ENCODE data around the gene CD63.

The CD63 gene

DNA sequence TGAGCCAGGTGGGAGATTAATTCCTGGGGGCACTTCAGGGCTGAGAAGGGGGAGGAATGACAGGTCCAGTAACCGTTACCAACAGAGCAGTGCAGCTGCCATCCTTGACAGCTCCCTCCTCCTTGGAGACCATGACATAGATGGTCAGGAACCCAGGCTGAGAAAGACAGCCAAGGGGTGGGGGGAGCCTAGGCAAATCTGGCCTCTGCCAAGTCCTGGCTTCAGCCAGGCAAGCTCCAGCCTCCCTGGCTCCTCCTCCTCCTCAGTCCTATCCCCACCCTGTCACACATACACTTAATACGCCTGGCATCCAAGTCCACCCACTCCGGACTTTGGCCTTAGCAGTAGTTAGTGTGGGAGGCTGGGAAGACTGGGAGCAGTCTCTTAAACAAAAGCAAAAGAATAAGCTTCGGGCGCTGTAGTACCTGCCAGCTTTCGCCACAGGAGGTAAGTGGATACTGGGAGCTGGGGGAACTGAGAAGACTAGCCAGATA lies 8.7 kb downstream of the CD63 start, which contains the start of gene RDH5:
Gene RDH5 (plus strand): TSS at position 323 of the 494 bp plus-strand sequence. CDS start 792 bp downstream, outside the sequence.
- FAIRE-seq, result no peak

DNA sequence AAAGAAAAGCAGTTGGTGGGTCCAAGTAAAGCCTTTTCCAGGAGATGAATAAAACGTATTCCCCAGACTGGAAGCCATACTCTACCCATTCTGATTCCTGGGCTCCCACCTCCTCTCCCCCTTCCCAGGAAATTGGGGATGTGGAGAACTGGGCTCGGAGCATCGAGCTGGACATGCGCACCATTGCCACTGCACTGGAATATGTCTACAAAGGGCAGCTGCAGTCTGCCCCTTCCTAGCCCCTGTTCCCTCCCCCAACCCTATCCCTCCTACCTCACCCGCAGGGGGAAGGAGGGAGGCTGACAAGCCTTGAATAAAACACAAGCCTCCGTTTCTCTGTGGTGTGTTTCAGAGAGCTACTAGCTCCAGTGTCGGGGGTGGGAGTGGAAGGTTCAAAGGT lies 9.4 kb downstream of the CD63 start:
- no peak for FAIRE-seq

DNA sequence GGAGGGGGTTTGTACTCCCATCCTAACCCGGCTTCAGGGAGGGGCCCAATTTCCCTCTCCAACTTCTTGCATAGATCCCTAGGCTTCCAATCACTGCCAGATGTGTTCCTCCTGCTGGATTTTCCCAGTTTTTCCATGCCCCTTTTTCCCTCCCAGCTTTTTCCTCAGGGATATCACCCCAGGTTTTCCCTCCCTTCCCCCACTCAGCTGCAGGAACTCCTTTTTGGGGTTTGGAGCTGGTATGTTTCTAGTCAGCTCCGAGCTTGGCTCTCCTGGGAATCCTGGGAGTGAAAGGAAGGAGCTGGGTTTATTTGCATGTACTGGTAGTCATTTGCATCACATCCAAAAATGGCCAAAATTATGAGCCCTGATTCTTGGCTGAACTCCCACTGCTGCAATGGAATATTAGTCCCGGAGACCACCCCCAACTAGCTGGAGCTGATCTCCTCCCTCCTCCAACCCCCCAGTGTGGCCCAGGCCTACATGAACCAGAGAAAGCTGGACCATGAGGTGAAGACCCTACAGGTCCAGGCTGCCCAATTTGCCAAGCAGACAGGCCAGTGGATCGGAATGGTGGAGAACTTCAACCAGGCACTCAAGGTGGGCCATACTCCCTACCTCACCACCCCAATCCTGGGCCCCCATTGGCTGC lies 10.1 kb downstream of the CD63 start:
- no peak for FAIRE-seq

DNA sequence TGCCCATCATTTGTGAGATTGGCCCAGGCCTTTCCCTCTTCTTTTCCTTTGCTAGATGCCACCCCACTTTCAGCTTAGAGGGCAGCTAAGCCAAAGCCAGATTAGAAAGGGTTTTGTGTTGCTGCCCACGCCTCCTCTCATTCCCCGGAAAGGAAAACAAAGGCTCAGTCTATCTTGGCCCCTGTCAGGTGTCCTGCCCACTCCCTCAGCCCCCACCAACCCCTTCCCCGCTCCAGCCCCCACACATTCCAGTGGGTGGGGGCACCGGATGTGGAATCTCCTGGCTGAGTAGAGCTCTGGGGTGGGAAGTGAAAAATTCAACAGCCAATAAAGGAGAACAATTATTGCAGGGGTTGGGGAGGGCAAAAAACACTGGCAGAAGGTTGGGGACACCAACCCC lies 10.8 kb downstream of the CD63 start:
- no peak for FAIRE-seq

DNA sequence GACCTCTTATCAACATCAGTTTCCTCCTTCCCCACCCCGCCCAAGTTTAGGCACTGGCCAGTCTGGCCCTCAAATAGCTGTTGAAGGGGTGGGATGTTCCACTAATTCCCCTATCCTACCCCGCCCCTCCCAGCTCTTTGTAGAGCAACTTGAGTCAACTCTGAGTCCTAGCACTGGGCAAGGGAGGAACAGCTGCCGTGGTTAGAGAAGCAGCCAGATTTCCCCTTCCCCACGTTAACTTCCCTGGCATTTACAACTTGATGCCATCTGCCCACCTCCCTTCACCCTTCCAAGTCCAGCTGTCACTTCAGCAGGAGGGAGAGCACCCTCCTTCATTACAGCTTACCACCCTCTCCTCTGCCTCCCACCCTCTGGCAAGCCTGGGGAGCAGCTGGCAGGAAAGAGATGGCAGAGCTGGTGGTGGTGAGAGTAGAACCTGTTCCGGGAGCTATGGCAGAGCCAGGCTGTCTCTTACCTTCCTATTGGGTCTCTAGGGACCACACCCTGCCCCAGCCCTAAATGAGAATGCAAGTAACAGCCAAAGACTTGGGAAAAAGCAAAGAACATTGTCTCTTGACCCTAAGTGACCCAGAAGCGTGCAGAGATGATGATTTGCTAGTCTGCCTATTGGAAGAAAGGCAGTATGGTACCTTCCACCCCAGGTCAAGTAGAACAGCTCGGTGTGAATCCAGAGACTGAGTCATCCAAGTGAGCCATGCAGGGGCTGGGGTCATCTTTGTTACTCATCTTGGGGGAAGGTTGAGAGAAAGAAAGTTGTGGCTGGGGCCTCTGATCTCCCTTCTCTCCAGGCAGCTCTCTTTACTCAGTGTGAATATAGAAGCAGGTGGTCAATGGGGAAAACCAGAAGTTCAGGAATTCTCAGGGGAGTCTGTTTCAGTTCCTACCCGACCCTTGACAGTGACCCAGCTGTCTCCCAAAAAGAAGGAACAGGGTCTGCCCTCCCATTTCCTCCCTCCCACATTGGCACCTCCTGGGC lies 11.5 kb downstream of the CD63 start:
- no peak for FAIRE-seq

DNA sequence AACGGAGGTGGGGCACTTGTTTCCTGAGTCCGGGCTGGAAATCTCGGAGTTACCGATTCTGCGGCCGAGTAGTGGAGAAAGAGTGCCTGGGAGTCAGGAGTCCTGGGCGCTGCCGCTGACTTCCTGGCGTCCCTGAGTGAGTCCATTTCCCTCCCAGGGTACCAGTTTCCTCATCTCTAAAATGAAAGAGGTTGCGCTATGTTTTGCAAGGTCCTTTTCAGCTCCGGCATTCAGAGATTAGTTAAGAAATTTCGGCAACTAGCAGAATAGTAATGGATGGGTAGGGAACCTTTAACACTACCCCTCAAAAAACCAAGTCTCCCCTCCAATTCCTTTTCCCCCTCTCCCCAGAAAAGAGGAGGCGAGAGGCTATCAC lies 12.2 kb downstream of the CD63 start:
- no peak for FAIRE-seq

DNA sequence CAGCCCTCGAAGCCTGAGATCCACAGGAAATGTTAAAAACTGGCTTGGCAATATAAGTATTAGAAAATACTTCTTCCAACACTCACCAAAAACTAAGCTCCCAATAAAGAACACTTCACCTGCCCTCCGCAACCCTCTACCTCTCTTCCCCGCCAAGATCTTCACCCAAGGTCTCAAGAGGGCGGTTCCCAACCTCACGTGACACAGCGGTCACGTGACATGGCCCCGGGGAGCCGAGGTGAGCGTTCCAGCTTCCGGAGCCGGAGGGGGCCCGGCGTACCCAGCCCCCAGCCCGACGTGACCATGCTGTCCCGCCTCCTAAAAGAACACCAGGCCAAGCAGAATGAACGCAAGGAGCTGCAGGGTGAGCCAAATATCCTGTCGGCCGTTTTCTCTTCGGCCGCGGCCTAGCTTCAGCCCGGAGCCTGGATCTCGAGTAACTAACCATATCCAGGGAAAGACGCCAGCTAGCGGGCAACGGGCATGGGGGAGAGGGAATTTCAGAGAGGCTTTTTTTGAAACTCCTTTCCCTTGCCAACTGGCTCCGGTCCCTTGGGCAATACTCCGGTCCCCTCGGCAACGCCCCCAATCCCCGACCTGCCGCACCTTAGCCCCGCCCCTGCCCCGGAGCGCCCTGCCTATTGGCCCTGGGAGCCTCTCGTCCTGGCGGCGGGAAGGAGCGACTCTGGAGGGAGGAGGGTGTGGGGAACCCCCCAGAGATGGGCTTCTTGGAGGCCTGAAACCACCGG lies 12.8 kb downstream of the CD63 start, which contains the start of gene BLOC1S1:
Gene BLOC1S1 (plus strand): TSS at position 214 of the 749 bp plus-strand sequence. CDS start 6 bp downstream, at position 220.
- FAIRE-seq, result no peak

DNA sequence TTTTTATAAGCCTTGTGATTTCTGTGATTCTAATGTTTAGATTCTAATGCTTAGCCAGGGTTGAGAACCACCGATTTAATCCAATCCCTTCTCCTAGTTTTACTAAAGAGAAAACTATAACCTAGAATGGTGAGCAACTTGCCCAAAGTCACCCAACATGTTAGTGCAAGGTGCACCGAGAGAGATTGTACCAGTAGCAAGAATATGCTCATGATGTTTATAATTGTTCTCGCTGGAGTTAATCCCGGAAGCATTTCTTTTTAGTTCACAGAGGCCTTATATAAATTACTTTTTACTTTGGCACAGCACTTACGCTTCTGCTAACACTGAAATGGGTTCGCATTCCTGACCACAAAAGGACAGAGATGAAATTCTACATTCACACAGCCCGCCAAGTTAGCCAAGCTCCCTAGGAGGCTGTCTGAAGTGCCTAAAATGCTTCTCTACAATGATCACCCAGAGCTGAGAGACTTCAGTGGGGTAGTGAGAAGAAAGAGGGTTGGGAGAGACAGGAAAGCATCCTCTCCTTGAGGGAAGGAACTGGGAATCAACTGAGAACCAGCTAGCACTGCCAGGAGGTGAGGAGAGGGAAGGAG lies 13.5 kb downstream of the CD63 start:
- no peak for FAIRE-seq

DNA sequence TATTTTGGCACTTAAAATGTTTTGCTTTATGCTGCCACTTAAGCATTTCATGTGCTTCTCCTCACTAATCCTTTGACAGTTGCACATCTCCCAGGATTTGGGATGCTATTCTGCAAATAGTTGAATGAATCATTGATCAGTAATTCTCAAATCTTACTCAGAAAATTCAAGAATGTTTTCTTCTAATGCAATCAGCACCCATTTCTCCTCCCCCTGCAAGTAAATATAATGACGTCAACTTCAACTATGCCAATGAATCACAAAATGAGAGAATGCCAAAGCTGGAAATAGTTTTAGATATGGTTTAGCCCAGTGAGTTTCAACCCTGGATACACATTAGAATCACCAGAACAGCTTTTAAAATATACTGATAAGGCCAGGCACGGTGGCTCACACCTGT lies 15.1 kb downstream of the CD63 start:
- no peak for FAIRE-seq

DNA sequence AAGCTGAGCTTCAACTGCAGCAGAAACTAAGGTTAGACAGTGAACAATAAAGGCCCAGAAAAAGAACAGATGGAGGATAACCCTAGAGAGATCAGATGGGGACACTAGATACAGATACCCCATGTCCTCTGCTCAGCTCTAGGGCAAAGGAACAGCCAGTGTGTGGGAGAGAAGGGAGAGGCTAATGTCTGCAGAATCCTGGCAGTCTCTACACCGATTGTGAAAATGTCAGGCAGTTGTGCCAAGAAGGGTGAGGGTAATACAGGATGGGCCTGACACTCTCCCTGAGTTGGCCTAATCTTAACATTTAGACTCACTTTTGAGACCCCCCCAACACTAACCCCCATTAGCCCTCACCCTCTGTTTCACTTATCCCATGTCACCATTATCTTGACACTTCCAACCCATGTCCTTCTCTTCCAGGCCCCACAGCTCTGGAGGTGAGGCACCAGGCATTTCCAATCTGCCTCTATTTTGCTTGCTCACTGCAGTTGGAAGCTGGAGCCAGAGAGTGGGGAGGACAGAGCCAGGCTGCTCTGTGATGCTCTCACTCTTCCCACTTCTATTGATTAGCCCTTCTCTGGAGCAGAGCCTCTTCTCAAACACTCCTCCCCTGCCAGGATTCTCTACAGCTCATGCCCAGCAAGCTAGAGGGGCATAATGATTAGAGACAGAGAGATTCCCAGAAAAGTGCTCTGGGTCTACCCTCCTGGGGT lies 16.0 kb downstream of the CD63 start:
- FAIRE-seq, result no peak

DNA sequence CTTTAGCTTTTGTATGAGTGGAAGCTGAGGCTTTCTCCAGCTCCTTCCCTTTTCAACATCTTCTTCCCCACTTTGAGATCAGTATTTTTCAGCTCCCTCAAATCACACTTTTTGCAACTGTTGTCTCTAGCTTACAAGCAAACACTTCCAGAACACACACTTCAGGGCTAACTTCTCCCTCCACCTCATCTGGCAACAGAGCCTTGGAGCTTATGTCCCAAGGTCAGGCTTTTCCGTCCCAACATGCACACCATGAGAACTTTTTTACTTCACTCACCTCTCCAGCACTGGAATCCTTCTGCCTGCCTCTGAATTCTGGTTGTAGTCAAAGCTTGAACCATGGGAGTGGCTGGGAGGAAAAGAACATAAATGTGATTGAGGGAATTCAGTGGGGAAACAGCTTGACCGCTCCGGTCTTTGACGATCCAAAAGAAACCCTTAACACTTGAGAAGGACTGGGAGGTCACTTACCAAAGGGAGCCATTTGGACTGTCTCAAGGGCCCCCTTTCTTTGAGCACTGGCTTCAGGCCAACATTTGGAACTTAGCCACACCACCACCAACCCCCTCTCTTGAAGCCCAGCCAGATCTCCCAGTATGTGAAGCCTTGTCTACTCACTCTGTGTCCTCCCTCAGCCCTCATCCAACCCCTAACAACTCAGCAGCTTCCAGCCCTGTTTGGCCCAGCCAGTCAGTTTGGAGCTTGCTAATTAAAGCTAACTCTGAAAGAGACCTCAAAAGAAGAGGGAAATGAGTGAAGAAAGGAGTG lies 16.8 kb downstream of the CD63 start:
- no peak for FAIRE-seq

DNA sequence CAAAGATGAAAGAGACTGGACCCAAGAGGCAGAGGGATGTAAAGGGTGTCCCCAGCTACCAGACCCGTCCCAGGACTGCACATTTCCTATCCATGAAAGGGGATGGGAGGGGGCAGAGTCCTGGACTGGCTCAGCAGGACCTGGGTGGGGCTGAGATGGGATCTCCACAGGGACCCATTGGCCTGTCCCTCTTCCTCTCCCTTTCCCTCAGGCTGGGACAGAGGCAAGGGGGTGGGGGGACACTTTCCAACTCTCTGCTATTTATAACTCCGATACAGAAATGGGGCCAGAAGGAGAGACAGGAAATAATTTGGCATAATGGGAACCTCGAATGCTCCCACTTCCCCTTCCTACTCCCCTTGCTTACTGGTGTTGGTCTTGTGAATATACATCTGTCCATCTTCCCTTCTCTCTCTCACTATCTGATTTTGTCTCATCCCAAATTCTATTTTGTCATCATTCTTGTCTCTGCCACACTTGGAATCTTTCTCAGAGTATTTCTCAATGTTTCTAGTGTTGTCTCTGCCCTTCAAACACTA lies 20.0 kb downstream of the CD63 start:
- FAIRE-seq, result no peak

DNA sequence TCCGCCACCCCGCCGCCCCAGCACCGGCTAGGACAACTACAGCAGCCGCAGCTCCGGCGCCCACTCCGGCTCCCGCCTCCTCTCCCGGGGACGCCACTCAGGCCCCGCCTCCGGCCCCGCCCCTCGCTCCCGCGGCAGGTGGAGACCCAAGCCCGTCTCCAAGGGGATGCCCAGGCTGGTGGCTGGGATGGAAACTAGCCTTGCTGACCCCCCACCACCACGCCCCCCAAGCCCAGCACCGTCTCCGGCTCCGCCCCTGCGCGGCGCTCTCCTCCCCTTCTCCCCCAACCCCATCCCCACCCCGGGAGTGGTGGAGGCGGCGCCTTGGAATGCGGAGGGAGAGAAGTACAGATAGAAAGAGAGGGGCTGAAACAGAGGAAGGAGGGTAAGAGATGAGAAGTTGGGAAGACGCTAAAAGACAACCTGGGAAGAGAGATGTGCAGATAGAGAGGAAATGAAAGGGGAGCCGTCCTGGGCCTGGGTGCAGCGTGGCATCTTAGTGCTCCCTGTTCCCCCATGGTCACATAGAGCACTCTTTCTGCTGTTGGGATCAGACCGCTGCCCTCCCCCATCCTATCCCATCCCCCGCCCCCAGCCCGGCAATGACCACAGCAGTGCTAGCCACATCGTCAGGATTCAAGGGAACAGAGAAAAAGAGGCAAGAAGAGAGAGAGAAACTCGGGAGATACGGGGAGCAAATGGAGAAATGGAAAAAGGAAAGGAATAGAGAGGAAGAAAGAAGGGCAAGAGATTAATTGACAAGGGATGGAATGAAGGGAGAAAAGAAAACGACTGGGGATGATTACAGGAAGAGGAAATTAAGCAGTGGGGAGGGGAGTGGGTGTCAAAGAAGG lies 20.7 kb downstream of the CD63 start, which contains the start of gene ITGA7:
Gene ITGA7 (minus strand): TSS at position 64 of the 854 bp plus-strand sequence. CDS start 222 bp downstream, outside the sequence.
- no peak for FAIRE-seq

DNA sequence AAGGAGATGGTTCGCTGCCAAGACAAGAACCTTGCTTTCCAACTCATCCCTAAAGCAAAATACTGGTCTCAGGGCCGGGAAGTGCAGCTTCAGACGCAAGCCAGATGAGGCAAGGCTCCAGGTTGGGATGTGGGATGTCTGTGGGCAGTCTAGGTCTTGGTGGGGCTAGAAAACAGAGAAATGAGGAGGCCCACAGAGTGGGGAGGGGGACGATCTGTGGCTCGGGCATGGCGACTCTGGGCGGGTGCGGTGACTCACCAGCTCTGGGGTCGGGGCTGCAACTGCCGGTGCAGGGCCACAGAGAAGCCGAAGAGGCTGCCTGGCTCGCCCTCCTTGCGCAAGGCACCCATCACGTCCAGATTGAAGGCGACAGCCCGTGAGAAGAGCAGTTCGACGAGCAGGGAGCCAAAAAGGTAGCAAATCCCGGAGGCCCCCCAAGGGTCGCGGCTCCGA lies 21.6 kb downstream of the CD63 start:
- FAIRE-seq, result no peak

DNA sequence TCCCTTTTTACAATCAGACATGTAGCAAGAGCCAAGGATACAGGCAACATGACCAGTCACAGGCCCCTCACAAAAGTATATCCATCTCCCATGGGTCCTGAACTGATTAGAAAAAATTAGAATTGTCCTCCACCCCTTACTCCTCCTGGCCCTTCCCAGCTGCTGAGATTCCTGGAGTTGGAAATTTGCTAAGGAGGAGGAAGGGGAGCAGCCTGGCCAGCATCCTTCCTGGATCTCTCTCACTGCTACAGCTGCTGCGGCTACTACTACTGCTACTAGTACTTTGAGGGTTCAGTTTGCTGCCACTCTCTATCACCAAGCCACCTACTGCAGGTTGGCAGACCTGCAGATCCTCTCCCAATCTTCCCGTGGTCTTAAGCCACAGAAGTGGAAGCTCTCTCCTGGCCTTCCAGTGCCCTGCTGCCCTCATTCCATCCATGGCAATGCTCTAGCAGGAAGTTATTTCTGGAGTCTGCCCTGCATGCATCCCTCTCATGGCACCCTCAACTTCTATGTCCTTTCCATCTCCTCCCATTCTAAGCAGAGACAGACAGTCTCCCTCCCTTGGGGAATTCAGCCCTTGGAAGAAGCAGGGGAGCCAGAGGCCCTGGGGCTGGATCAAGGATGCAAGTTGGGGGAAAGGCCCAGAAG lies 22.1 kb downstream of the CD63 start:
- FAIRE-seq, result no peak

DNA sequence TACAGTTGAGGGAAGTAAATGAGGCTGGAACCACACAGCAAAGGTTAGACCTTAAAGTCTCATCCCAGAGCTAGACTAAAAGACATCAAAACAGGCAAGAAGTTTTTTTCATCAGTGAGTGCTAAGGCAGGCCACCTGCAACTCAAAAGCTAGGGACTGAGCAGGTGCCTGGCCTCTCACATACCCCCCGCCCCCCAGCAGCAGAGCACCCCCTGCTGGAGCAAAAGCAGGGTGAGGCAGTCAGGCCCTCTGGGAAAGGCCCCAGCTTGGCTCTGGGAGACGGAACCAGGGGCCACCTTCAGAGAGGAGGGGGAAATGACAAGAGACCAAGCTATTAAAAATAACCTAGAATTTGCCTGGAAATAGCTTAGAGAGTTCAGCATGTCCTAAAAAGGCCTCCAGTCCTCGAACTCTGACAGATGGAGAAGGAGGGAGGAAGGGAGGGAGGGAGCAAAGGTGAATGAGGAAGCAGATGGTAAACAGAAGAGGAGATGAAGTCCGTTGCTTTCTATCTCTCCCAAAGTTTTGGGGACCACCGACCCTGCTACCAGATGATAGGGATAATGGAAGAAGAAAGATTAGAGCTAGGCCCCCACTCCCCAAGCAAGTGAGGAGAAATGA lies 22.9 kb downstream of the CD63 start:
- FAIRE-seq, result no peak

DNA sequence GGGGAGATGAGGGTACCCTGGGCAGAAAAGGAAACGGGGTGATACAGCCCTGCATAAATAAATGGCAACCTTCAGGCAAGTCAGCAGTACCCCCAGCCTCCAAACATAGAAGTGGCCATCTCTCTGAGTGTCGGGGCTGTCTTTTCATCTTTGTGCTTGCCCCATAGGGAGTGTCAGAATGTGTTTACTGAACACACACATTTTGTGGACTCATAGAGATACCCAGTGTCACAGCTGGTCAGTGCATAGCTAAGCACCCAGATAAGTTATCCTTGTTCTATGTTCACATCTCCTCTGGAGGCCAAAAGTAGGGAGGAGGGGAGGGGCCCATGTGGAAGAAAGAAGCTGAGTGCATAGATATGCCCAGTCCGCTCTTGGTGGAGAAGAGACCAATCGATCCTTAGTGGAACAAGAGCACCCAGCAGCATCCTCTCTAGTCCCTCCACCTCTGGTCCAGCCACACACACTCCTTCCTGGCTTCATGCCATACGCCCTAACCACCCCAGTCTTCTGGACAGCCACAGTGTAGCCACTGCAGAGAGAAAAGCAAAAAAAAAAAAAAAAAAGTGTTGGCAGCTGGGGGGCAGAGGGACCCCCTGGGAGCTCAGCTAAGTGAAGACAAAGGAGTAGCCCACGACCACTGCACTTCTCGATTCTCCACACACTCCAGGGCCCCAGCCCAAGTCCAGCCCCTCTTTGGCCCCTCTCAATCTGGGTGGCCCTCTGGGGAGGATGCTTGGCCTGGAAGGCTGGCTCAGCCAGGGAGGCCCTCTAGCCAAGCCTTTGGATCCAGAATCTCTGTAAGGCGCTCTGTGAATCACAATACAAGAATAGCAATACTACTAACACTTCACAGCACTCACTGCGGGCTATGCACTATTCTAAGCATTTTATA lies 23.7 kb downstream of the CD63 start:
- FAIRE-seq, result no peak
